PC-3 (cell line): ENCODE data around the gene ARHGEF5.
"Not testable (repeated sequence)": the region's sequence is repeated elsewhere in the genome, so short reads cannot be mapped to it uniquely, and the experiment has no call there.

ENCODE experiments used
- CTCF ChIP-seq: fragments of 300-600 bp; sonication (generic); conservative IDR thresholded peaks from 2 replicates; pipeline ENCODE4 v1.5.1; 2017; ENCODE audit warnings: antibody characterized with exemption, low read depth, mild to moderate bottlenecking, low read length
- EZH2 ChIP-seq: fragments of 300-600 bp; sonication (generic); IDR thresholded peaks from one replicate; pipeline ENCODE4 v1.6.1; 2017; ENCODE audit warnings: antibody characterized with exemption, mild to moderate bottlenecking, low read length; ENCODE audit not compliant: unreplicated experiment

DNA sequence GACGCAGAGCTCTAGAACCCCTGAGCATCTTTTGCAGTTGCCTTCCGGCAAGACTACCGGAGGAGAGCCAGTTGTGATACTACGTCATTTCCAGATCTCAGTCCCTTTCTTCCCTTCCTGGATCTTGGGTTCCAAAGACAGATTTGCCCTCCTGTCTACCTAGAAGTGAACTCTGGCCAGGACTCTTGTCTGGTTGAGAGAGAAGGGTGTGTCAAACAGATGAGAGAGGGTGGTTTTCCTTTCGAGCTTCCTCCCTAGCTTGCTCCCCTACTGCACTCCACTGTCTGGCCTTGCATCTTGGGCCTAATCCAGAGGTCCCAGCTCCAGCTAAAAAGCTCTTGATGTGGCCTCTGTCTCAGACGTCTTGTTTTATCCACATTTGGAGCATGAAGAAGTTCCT, 983 bp downstream of the ARHGEF5 start:
- TF ChIP-seq EZH2, CTCF: not testable (repeated sequence)
